Endothelial cell of umbilical vein (primary cell): Measurements from ENCODE around the gene NCEH1. TPM values are rescaled to one million over a fixed set of nuclear protein-coding genes. Genes with fewer than 3 reads are reported as not detected.

Experiments
- BruUV-seq: library from RNA; stranded (reverse); fragments of 400-500 nt; replicated peaks from 2 replicates; lab custom pipeline; 2021; lab: Mats Ljungman, UMichigan
- CTCF ChIA-PET: fragments of 300-600, 350-600 bp; sonication (Branson Sonifier 250); formaldehyde crosslinking; loops from one replicate; lab custom pipeline; 2021; ENCODE audit warnings: antibody characterized with exemption, inconsistent platforms; lab: Charles Lee
- POLR2A ChIA-PET: fragments of 300-600, 350-600 bp; sonication (Branson Sonifier 250); formaldehyde crosslinking; loops from one replicate; lab custom pipeline; 2021; ENCODE audit warnings: antibody characterized with exemption, inconsistent platforms; lab: Charles Lee
- DNase-seq: peaks from one replicate; pipeline ENCODE4 v3.0.0-alpha.2; 2011; ENCODE audit warnings: low read depth, low spot score
- FAIRE-seq: peaks from 2 replicates; lab custom pipeline; 2011; peaks lifted over from hg19 to GRCh38; lab: Jason Lieb, UNC
- H2AFZ ChIP-seq: 2 replicates; pipeline ENCODE4 v1.6.0; 2012; ENCODE audit warnings: low read depth, low read length, control low read depth, inconsistent platforms
- H3K27ac ChIP-seq: 2 replicates; pipeline ENCODE4 v1.5.1; 2011; ENCODE audit warnings: low read depth, mild to moderate bottlenecking, control low read depth, low read length, moderate library complexity; ENCODE audit not compliant: insufficient read depth
- H3K27me3 ChIP-seq, 2 experiments: 2 replicates each; pipeline versions ENCODE4 v1.6.0 to v1.6.1; 2011; ENCODE audit warnings: low read length in 2 of 2, mixed read lengths in 1 of 2; ENCODE audit not compliant: control insufficient read depth in 2 of 2, insufficient read depth in 2 of 2
- H3K36me3 ChIP-seq, 2 experiments: 2 replicates in 1 of 2; 3 replicates in 1 of 2; pipeline ENCODE4 v1.5.1; 2011; ENCODE audit warnings: low read length in 2 of 2, mild to moderate bottlenecking in 1 of 2, moderate library complexity in 1 of 2; ENCODE audit not compliant: control insufficient read depth in 2 of 2, insufficient read depth in 2 of 2; ENCODE audit errors: extremely low read depth in 1 of 2
- H3K4me1 ChIP-seq: 3 replicates; pipeline ENCODE4 v1.5.1; 2011; ENCODE audit warnings: mild to moderate bottlenecking, low read length; ENCODE audit not compliant: control insufficient read depth, insufficient read depth; ENCODE audit errors: extremely low read depth
- H3K4me2 ChIP-seq: 2 replicates; pipeline ENCODE4 v1.6.1; 2011; ENCODE audit warnings: low read length, control low read depth, mixed read lengths; ENCODE audit not compliant: insufficient read depth
- H3K4me3 ChIP-seq, 3 experiments: fragments of 200-600 bp in 1 of 3; sonication (generic), shearing (Covaris generic) in 1 of 3; replicated peaks in 1 of 3; 2 replicates each; pipeline ENCODE4 v1.5.1; 2011 to 2016; ENCODE audit warnings: control low read depth in 3 of 3, low read length in 3 of 3, mild to moderate bottlenecking in 2 of 3, inconsistent platforms in 1 of 3, low read depth in 1 of 3, moderate library complexity in 1 of 3; ENCODE audit not compliant: insufficient read depth in 1 of 3
- H3K79me2 ChIP-seq: 2 replicates; pipeline ENCODE4 v1.6.0; 2012; ENCODE audit warnings: low read length, inconsistent platforms; ENCODE audit not compliant: control insufficient read depth, insufficient read depth
- H3K9ac ChIP-seq: replicated peaks from 2 replicates; pipeline ENCODE3; 2011; ENCODE audit warnings: low read length, control low read depth; ENCODE audit not compliant: insufficient read depth; ENCODE audit errors: extremely low read depth
- H3K9me1 ChIP-seq: replicated peaks from 3 replicates; pipeline ENCODE4 v1.6.0; 2011; ENCODE audit warnings: mild to moderate bottlenecking, low read length; ENCODE audit not compliant: control insufficient read depth, insufficient read depth; ENCODE audit errors: extremely low read depth
- H3K9me3 ChIP-seq: replicated peaks from 2 replicates; pipeline ENCODE4 v1.5.1; 2012; ENCODE audit warnings: low read length, inconsistent platforms; ENCODE audit not compliant: control insufficient read depth, insufficient read depth
- H4K20me1 ChIP-seq: replicated peaks from 2 replicates; pipeline ENCODE3; 2011; ENCODE audit warnings: mild to moderate bottlenecking, low read length; ENCODE audit not compliant: control insufficient read depth, insufficient read depth; ENCODE audit errors: extremely low read depth
- CTCF ChIP-seq, 2 donors: IDR thresholded peaks; 1 replicate in 1 of 2; 2 replicates in 1 of 2; pipeline ENCODE4 v1.5.1; 2011; ENCODE audit warnings: low read length in 2 of 2, mild to moderate bottlenecking in 2 of 2, moderate library complexity in 2 of 2, control low read depth in 1 of 2, inconsistent platforms in 1 of 2, low read depth in 1 of 2; ENCODE audit not compliant: insufficient read depth in 1 of 2; ENCODE audit errors: extremely low read depth in 1 of 2
- EZH2 ChIP-seq: IDR thresholded peaks from 2 replicates; pipeline ENCODE4 v1.6.1; 2012; ENCODE audit warnings: borderline replicate concordance, low read depth, mild to moderate bottlenecking, moderate library complexity, low read length, inconsistent platforms; ENCODE audit not compliant: severe bottlenecking
- FOS ChIP-seq: IDR thresholded peaks from 2 replicates; pipeline ENCODE4 v1.6.1; 2011; ENCODE audit warnings: mild to moderate bottlenecking, low read length, moderate library complexity, borderline replicate concordance; ENCODE audit not compliant: insufficient read depth
- GATA2 ChIP-seq: IDR thresholded peaks from 2 replicates; pipeline ENCODE4 v1.7.0; 2011; ENCODE audit warnings: low read depth, mild to moderate bottlenecking, moderate library complexity, mixed read lengths, low read length; ENCODE audit not compliant: insufficient read length, insufficient read depth
- JUN ChIP-seq: IDR thresholded peaks from 2 replicates; pipeline ENCODE4 v1.6.1; 2011; ENCODE audit warnings: borderline replicate concordance, low read depth; ENCODE audit not compliant: insufficient read length, insufficient read depth
- MAX ChIP-seq: IDR thresholded peaks from 2 replicates; pipeline ENCODE4 v1.6.1; 2011; ENCODE audit not compliant: insufficient read depth, insufficient read length
- MYC ChIP-seq: IDR thresholded peaks from one replicate; pipeline ENCODE4 v1.6.1; 2011; ENCODE audit warnings: mild to moderate bottlenecking, low read depth, low read length
- dilution Hi-C: fragments of 300-500 bp; cut with MboI; formaldehyde crosslinking; loops from one replicate; pipeline ENCODE4 v1.15.0; 2019; ENCODE audit warnings: low sequenced_read_pairs; ENCODE audit not compliant: extremely low pct_ligation_motif_present
- intact Hi-C: fragments of 100-400 bp; cut with micrococcal nuclease; formaldehyde crosslinking; loops from one replicate; pipeline ENCODE4 v1.10.0; 2022
- polyA plus RNA-seq, 4 experiments: library from polyadenylated mRNA; depleted of rRNA in 3 of 4; stranded (reverse) in 3 of 4; unstranded in 1 of 4; fragments of >200 nt; gene quantifications; 2 replicates each; pipeline versions ENCODE4 v1.2.1 to v1.2.3, GENCODE V29; 2011 to 2012; ENCODE audit warnings: missing spikeins in 1 of 4
- total RNA-seq: library from RNA; stranded (reverse); gene quantifications from 2 replicates; pipeline ENCODE4 v1.2.3, GENCODE V29; 2021

NCEH1 gene
- total and polyA plus RNA-seq, 2 donors (not counting 3 experiments of a cell fraction or from before 2014, with no cell fraction given) = 10.0 to 20.3 TPM

- Histone ChIP-seq H3K27ac (no peak overlapping the region), H3K9me3 (no peaks in the 10 kb centered on the region), H2AFZ (no peak overlapping the region), H3K79me2 (peaks cover 80% of the 10 kb centered on the region), H3K9ac (no peak overlapping the region), H3K36me3 (no peaks in the 10 kb centered on the region), H3K9me1 (no peaks in the 10 kb centered on the region), H3K27me3 (no peaks in the 10 kb centered on the region), H3K4me2 (no peak overlapping the region), H4K20me1 (no peaks in the 10 kb centered on the region), H3K4me1 (no peaks in the 10 kb centered on the region), H3K4me3 (no peak overlapping the region)
- ChIA-PET POLR2A (no interaction called here), CTCF (interaction anchor here (1.8 kb wide), 1 partner anchor 12 kb away, joined by 5 read pairs; no protein-coding TSS in a partner anchor)
- intact Hi-C loops = no loop called here
- DNase-seq (no peak), FAIRE-seq (no peak)
- TF ChIP-seq MAX (no peak), JUN (no peak), GATA2 (no peak), FOS (no peak), CTCF (IDR thresholded peaks at IDR 0.05; ENCODE audit: extremely low read depth in 1 of 2, insufficient read depth in 1 of 2, low read depth in 1 of 2, low read length in 2 of 2) (no peak), EZH2 (no peak), MYC (no peak)
- dilution Hi-C loops = no loop called here
- no TSS peak for BruUV-seq
These were observed 12.2 kb downstream of the NCEH1 start for GRCh38 chr3:172698631-172699030.
